ENCODE results near the gene ANAPC2.

DNA sequence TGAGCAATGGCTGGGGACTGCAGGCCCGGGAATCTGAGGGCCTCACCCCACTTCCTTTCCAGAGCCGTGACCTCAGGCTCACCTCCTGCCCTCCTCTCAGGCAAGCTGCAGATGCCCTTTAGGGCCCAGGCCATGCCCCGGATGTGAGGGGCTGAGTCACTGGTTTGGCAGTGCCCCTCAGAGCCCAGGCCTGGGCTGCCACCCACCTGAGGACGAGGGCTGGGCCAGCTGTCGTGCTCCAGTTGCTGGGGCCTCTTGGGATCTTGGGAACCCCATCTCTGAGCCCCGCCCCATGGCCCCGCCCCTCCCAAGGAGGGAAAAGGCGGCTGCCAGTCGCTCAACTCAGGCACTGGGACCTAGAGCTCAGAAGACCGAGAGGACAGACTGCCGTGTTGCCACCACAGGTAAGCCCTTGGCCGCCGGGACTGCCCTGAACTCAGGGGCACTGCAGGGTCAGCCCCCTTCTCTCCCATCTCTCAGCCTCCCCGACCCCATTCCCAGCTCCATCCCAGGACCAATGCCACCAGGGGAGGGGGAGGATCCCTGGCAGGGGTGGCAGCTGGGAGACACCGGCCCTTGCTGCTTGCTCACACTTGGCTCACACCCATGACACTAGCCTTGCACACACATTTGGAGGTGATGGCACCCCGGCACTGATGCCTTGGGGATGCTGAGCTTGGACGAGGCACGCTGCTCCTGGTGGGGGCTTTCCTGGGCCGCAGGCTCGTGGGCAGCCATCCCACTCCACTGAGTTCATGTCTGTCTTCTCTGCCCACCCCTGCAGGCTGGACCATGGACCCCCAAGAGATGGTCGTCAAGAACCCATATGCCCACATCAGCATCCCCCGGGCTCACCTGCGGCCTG, 36.7 kb upstream of the ANAPC2 start, which contains the start of gene CYSRT1:
- TF ChIP-seq, protein P1, sequence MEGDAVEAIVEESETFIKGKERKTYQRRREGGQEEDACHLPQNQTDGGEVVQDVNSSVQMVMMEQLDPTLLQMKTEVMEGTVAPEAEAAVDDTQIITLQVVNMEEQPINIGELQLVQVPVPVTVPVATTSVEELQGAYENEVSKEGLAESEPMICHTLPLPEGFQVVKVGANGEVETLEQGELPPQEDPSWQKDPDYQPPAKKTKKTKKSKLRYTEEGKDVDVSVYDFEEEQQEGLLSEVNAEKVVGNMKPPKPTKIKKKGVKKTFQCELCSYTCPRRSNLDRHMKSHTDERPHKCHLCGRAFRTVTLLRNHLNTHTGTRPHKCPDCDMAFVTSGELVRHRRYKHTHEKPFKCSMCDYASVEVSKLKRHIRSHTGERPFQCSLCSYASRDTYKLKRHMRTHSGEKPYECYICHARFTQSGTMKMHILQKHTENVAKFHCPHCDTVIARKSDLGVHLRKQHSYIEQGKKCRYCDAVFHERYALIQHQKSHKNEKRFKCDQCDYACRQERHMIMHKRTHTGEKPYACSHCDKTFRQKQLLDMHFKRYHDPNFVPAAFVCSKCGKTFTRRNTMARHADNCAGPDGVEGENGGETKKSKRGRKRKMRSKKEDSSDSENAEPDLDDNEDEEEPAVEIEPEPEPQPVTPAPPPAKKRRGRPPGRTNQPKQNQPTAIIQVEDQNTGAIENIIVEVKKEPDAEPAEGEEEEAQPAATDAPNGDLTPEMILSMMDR (conservative IDR thresholded peaks at IDR 0.05) = no peak
- no peak for TF ChIP-seq EZH2 (IDR thresholded peaks at IDR 0.05; ENCODE audit: low read depth)

Measured in PC-9 (cell line).